NCI-H2171 (cell line): ENCODE data around the gene LRRTM4.
A peak's percentile ranks its signal among the peaks of the same experiment; 100 is the strongest.
"Not testable (repeated sequence)": the region's sequence is repeated elsewhere in the genome, so short reads cannot be mapped to it uniquely, and the experiment has no call there.

Experiments used
- DNase-seq: peaks from one replicate; lab custom pipeline; 2025; lab: John Stamatoyannopoulos, UW

The LRRTM4 gene

DNA sequence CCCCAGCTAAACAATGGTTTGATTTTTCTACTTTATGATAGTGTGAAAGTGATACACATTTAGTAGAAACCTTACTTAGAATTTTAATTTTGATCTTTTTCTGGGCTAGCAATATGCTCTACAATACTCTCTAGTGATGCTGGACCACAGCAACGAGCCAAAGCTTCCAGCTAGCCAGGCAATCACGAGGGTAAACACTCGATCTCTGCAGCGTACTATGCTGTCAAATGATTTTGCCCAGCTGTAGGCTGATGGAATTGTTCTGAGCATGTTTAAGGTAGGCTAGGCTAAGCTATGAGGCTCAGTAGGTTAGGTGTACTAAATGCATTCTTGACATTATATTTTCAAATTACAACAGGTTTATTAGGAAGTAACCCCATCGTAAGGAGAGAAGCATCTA is 207.5 kb downstream of the LRRTM4 start:
- no peak for DNase-seq

DNA sequence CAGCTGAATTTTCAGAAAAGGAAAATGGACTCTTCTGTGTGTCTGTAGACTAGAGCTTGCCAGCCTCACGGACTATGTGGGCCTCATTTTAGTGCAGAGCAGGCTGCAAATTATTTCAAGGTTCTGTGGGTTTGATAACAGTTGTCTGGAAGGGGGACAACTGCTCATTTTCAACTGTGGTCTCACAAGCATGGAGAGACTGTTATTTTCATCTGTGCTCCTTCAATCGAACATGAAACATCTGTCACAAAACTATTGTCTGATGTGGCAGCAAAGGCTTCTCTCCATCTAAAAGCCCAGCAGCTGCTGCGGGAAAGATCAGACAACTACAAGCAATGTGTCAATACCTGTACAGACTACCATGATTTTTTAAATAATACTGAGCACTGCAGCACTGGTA is 211.8 kb downstream of the LRRTM4 start:
- DNase-seq = no peak

DNA sequence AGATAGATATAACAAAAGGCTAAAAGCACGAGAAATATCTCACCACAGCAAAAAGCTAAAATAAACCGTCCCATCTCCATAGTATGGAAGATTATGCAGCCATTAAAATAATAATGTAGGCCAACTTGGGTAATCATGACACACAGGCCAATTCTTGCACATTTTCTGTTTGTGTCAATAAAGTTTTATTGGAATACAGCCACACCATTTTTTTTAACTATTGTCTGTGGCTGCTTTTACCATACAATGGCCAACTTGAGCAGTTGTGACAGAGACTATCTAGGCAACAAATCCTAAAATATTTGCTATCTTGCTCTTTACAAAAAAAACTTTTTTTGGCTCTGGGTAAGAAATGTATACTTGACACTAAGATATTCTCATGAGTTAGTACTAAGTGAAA is 212.5 kb downstream of the LRRTM4 start:
- DNase-seq = no peak

DNA sequence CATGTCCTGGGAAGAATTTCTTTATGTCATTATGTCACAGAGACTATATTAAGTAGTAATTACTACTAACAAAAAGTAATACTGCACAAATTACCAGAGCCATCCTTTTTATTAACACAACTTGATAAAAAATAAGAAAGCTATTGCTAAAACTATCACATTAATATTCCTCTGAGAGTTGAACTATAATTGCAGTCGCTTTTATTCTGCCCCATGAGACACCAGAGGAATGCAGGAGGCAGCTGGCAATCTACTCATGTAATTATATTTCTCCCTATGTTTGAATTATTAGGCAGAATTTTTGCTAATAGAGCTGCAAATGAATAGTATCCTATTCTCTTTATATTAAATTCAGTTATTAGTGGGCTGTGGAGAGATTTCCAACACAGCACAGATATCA is 220.7 kb downstream of the LRRTM4 start:
- DNase-seq = no peak

DNA sequence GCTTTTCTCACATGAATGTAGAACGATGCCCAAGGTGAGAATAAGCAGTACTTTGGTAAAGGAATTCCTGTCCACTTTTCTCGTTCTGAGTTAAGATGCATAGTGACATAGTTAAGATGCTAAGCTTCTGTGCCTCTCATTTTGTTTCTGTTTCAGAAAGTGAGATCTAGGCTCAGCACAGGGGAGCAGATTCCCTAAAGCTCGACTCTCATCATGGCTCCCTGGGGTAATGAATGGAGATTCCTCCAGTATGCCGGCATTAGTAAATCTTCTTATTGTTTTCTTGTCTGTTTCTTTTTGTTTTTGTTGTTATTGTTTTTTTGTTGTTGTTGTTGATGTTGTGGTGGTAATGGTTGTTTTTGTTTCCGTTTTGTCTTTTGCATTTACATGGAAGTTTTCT is 225.4 kb downstream of the LRRTM4 start:
- no peak for DNase-seq

DNA sequence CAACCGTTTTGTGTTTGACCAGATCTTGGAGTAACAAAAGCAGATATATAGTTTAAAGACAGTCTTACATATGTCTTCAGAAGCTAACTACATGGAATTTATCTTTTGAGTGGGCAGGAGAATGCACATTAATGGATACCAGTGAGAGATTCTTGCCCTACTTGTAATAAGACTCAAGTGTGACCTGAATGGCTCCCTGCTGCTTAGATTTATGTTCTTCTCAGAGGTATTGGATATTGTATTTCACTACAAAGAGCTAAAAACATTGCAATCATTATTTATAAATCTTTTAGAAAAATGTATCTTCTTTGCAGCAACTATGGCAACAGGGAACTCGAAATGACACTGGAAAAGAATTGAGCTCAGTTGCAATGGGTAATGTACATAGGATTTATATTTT is 227.7 kb downstream of the LRRTM4 start:
- DNase-seq = no peak

DNA sequence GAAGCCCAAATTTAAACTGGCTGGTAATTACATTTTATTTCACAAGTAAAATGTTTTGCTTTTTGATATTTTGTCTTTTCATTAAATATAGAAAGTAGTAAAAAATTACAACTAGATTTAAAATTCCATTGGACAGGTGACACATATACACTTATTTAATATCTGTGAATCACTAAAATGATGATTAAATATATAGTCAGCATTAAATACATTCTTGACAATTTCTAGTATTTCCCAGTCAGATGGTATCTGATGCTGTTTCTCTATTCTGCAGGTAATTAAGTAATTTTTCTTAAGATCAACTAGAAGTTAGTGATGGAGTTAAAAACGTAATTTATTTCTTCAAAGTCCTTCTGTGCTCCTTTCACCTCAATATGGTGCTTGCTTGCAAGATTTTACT is 237.8 kb downstream of the LRRTM4 start:
- DNase-seq = no peak

DNA sequence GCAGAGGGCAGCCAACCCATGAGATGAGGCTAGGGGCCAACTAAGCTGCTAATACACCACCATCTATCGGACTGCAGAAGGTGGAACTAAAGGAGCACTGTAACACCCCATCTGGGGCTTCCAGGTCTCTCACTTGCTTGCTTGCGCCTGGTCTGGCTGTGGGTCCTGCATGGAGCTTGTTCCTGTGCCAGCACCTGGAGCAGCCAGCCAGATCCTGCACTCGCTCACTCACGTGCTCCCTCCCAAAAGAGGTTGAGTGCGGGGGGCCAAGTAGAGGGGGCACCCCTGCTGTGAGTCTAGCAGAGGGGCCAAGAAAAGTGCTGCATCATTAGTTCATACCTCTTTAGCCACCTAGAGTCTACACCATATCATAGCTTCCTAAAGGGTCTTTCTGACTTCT is 250.9 kb downstream of the LRRTM4 start:
- DNase-seq = no peak

DNA sequence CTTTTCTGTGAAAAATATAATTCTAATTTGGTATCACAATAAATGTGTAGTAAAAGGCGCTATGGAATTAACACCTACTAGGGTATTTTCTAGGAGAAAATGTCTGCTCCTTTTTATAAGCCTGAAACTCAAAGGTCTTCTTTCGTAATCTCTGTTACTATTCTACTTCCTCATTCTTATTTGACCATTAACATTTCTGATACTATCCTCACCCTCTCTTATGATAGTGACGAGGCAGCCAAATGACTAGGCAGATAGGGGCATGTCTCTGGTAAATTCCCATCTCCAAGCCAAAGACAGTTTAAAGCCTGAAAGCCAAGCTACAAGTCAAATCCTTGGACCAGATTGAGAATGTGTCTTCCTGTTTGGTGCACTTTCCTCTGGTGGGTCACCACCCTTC is 251.7 kb downstream of the LRRTM4 start:
- no peak for DNase-seq

DNA sequence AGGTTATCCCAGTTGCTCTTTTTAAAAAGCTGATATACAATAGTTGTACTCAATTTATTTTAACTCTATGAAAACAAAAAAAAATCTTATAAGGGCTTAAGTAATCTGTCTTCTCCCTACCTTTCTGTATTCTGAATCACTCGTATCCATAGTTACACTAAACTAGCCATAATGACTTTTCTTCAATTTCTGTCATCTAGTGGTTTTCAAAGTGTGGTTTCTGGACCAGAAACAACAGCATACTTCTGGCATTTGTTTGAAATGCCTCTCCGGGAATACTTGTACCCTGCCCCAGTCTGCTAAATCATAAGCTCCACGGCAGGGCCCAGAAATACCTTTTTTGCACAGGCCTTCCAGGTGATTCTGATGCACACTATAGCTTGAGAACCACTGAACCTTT is 253.6 kb downstream of the LRRTM4 start:
- DNase-seq = no peak

DNA sequence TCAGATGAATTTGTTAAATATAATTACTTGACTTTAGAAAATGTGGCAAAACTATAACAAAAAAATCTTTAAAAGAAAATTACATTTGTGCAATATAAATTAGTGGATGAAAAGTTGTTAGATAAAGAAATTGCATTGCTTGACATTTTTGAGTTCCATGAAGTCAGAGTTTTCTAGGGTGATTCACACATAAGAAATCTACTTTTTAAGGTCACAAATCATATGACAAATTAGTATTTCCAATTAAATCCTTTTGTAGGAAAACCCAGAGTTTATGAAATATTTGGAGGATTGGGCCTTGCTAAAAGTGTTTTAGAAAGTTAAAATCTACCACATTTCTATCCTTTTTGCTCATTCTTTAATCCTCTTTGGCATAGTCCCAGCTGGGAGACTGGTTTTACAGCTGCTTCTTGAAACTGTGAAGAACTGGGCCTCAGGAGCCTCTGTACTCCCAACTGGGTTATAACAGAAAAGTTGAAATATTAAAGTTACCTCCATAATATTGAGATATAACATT is 289.2 kb downstream of the LRRTM4 start:
- DNase-seq = no peak

DNA sequence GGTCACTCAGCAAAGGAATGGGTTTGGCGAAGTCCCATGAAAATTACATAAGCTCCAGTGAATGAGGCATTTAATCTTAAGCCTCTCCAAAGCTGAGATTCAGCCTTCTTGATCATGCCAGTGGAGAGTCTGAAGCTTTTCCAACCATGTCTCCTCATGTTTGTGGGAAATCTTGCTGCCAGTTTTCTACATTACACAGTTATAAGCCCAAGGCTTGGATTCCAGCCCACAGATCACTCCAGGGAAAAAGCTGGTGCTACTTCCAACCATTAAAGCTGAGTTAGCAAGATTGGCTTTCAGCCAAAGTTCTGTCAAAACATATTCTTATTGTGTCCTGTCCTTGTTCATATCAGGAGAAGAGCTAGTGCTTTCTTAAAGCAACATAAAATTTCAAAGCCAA is 293.8 kb downstream of the LRRTM4 start:
- DNase-seq = peak; percentile 1

DNA sequence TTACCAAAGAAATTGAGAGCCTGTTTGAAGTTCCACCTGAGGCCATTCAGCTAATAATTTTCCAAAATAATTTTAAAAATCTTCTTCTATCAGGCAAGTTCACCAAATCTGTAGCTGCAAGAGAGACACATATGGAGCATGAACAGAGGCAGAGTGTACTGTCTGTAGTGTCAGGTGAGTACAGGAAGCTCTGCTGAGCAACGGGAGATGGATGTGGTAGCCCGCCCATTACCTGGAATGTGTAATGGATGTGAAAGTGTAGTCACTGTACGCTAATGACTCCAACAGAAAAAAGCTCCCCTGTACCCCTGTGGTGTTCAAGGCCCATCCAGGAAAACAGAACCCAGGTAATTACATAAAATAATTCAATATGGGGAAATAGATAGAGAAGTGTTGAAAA is 311.5 kb downstream of the LRRTM4 start:
- DNase-seq = no peak

DNA sequence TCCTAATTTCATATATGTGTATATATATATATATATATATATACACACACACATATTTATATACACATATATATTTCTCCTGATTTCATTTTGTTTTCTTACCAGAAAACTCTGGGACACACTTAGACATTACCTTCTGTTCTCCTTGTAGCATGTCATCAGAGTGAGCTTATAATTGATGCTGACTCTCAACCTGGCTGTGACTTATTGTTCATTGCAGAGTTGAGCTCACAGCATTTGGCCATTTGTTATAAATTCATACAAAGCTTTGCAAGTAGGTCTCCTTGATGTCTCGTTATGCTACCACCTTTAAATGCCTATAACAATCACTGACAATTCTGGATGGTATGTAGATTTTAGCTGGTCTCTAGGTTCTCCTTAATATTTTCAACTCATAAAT is 314.8 kb downstream of the LRRTM4 start:
- no peak for DNase-seq

DNA sequence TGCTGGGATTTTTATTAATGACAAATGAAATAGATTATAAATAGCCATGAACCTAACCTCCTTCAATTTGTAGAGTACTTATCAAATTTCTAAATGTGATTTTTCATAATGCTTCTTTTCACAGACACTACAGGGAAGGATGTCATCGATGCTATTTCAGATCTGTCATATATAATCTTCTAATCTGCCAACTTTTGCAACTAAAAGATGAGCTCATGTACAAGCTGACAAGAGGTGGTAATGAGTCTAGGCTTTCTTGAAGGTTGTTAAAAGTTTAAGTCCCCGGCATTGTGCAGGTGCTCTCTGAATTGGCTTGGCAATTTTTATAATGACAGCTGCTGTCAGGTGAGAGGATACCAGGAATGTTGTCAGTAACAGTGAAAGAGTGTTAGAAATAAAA is 320.4 kb downstream of the LRRTM4 start:
- DNase-seq = no peak

DNA sequence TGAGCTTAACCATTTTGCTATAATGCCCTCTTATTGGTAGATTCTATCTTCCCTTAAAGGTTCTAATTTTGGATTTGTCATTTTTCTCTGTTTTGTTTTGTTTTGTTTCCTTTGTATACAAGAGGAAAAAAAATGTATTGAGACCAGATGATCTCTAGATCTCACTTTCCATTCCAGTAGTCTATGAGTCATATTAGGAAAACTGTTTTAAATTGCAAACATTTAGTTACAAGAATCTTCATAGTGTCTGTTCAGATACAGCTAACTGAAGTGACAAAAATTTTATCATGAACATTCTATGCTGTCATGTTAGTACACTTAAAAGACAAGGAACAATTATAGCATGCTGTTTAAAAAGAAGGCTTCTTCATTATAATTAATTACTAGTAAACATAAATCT is 322.8 kb downstream of the LRRTM4 start:
- no peak for DNase-seq

DNA sequence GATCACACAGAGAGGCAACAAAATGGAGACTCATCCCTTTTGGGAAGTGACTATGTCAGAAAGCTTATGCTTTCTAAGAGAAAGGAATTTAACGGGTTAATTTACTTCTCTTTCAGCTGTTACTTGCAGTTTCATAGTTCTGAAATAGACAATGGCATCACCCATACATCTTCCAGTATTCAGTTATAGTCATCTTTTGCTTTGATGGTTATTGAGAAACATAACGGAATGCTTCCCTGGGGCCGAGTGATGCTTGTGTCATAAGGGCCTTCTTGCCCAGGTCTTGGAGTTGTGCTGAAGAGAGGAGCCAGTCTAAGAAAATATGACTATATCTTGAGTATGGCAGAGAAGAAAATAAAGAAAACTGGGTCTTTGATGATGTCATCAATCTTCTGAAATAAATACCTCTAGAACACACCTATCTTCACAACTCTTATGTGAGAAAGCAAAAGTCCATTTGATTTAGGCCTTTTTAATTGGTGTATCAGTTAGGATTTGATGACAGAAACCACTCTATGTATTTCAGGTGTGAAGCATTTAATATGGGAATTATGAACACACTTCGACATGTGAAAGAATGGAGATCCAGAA is 328.2 kb downstream of the LRRTM4 start:
- DNase-seq = no peak

DNA sequence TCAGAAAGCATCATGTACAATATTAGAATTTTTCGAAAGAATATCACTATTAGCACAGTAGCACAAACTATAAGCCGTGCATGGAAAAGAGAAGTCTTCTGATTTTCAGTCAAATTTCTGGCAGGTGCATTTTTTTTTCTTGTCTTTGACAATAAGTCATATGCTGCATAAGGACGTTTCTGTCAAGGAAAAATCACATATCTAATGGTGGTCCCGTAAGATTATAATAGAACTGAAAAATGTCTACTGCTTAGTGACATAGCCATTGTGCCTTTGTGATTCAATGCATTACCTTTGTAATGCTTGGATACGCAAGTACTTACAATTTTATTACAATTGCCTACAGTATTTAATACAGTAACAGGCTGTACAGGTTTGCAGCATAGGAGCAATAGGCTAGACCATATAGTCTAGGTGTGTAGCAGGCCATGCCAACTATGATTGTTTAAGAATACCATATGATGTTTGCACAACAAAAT is 329.3 kb downstream of the LRRTM4 start:
- no peak for DNase-seq

DNA sequence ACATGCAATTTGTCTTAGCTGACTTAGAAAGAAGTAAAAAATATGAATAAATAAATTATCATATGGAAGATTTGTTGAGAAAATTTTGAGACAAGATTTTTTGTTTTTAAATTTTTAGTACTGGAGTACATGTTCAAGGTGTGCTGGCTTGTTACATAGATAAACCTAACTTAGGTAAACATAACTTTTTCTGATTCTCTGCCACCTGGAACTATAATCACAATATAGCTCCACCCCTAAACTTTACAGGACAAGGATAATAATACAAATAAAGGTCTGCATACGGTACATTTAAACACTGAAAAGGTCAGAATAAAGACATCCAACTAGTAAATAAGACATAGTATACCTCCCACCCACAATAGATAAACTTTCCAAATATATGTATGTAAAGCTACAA is 330.5 kb downstream of the LRRTM4 start:
- DNase-seq = no peak

DNA sequence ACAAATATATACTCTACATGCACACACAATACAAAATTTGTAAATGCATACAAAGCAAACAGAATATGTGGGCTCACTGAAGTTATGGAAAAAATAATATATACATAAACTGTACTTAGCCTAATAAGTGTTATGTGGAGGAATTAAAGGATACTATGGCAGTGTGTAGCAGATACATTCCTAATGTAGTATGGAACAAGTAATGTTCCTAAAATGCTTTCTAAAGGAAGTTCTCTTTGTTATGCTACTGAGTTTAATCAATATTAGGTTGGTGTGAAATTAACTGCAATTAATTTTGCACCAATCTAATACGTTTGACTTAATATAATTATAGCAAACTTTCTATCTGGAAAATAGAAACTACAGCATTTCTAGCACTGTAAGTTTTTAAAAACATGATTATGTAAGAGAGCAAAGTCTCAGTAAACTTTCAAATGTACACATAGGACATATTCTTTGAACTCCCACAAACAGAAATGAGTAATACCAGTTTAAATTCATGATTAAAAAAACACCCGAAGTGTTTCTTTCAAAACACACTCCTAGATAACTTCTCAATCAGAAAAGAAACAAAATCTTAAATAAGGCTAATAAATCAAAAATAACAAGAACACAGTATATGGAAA is 331.3 kb downstream of the LRRTM4 start:
- no peak for DNase-seq

DNA sequence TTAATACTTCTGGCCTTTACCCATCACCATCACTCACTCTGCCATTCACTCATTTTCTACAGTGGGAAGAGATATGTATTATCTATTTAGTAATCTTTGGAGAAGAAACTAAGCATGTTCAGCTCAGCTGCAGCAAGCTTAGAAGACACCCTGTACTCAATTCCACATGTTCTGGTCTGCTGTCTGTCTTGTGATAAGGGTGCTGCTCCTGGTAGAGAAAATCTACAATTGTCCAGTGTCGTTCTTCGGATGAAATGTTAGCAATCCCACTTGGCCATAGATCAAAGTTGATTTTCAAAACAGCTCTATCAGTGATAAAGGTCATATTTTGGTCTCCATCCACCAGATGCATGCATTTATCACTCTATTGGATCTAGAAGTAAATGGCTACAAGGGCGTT is 337.1 kb downstream of the LRRTM4 start:
- DNase-seq = no peak

DNA sequence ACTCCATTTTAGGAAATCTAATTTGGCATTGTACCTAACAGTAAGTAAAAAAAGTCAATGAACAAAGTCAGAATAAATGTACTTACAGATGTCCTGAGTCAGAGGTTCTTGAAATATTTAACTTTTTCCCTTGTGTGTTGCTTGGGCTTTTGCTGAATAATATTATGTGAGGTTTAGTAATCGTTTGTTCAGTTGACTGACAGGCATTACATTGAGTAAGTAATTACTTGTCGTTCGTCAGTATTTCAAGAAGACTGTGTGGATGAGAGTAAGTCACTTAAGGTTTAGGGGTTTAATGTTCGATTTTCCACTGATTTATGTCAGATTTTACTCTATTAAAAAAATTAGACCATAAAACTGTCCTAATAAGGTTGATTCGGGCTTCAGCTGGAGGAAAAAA is 342.9 kb downstream of the LRRTM4 start:
- no peak for DNase-seq

DNA sequence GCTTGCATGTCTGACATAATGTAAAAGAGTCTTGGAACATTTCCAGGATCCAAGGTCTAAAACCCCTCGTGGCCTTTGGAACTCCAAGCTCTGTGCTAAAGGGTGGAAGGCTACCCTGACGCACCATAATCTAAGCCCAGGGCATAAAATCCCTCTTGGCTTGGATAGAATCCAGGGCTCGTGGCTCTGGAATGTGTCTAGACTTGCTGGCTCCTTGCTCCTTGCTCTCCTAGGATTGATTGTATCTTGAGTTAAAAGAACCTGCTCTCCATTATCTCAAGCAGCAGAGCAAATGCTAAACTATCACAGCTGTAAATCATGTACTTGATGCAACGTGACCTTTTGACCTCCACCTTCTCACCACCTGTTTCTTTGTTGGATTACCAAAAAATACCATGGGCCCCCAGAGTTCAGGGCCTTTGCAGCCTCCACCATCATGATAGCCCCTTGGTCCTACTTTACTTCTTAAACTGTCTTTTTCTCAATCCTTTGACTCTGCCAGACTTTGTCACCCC is 346.9 kb downstream of the LRRTM4 start:
- not testable (repeated sequence) for DNase-seq

DNA sequence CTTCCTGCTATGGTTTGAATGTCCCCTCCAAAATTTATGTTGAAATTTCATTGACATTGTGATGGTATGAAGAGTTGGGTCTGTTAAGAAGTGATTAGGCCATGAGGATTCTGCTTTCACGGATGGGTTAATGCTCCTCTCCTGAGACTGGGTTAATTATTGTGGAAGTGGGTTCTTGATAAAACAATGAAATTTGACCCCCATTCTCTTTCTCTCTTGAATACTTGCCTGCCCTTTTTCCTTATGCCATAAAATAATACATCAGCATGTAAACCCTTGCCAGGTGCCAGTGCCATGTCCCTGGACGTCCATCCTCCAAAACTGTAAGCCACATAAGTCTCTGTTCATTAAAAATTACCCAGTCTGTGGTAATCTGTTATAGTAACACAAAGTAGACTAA is 352.8 kb downstream of the LRRTM4 start:
- DNase-seq = no peak
